ACC112 (cell line): ENCODE measurements around the gene BIN1.
A peak's percentile ranks its signal among the peaks of the same experiment; 100 is the strongest.

Source experiments
- H2AFZ ChIP-seq: fragments of 200-600 bp; sonication (generic); one replicate; pipeline ENCODE4 v1.6.0; 2017; ENCODE audit warnings: antibody characterized with exemption, low read length; ENCODE audit not compliant: unreplicated experiment
- H3K27ac ChIP-seq: fragments of 200-600 bp; sonication (generic); 2 replicates; pipeline ENCODE4 v1.5.1; 2014; ENCODE audit warnings: low read depth, mild to moderate bottlenecking, antibody characterized with exemption, low read length, moderate library complexity
- H3K27me3 ChIP-seq: fragments of 200-600 bp; sonication (generic); 2 replicates; pipeline ENCODE4 v1.6.1; 2014; ENCODE audit warnings: mild to moderate bottlenecking, antibody characterized with exemption, low read length, moderate library complexity, mixed read lengths; ENCODE audit not compliant: insufficient read depth
- H3K36me3 ChIP-seq: fragments of 200-600 bp; sonication (generic); 2 replicates; pipeline ENCODE4 v1.6.1; 2016; ENCODE audit warnings: mild to moderate bottlenecking, antibody characterized with exemption, low read length, moderate library complexity, mixed read lengths; ENCODE audit not compliant: insufficient read depth
- H3K4me1 ChIP-seq: fragments of 200-600 bp; sonication (generic); one replicate; pipeline ENCODE4 v1.6.1; 2016; ENCODE audit warnings: low read length, mixed read lengths; ENCODE audit not compliant: insufficient read depth, unreplicated experiment, control insufficient read depth
- H3K4me3 ChIP-seq: fragments of 200-600 bp; sonication (generic); 2 replicates; pipeline ENCODE4 v1.5.1; 2014; ENCODE audit warnings: mild to moderate bottlenecking, low read depth, low read length
- H3K79me2 ChIP-seq: fragments of 200-600 bp; sonication (generic); one replicate; pipeline ENCODE4 v1.6.0; 2016; ENCODE audit warnings: low read length; ENCODE audit not compliant: control insufficient read depth, unreplicated experiment, insufficient read depth

Gene BIN1

GRCh38 chr2:127096718-127097470, 10.1 kb downstream of the BIN1 start:
- Histone ChIP-seq H3K4me1 (peaks cover 52% of the 10 kb centered on the region), H3K36me3 (no peaks in the 10 kb centered on the region), H3K27ac (no peak overlapping the region), H3K79me2 (peaks cover 92% of the 10 kb centered on the region), H3K27me3 (no peaks in the 10 kb centered on the region), H2AFZ (no peak overlapping the region), H3K4me3 (no peak overlapping the region)

GRCh38 chr2:127096280-127096679, 10.7 kb downstream of the BIN1 start:
- peaks cover 89% of the 10 kb centered on the region for H3K79me2 ChIP-seq
- no peak overlapping the region for H3K27ac ChIP-seq
- no peaks in the 10 kb centered on the region for H3K36me3 ChIP-seq
- peaks cover 46% of the 10 kb centered on the region for H3K4me1 ChIP-seq
- H3K27me3 ChIP-seq: no peaks in the 10 kb centered on the region
- H3K4me3 ChIP-seq: no peak overlapping the region
- no peak overlapping the region for H2AFZ ChIP-seq

- no peak overlapping the region for H3K4me3 ChIP-seq
- peaks cover 89% of the 10 kb centered on the region for H3K79me2 ChIP-seq
Observed at GRCh38 chr2:127095784-127096183, 11.2 kb downstream of the BIN1 start.

DNA sequence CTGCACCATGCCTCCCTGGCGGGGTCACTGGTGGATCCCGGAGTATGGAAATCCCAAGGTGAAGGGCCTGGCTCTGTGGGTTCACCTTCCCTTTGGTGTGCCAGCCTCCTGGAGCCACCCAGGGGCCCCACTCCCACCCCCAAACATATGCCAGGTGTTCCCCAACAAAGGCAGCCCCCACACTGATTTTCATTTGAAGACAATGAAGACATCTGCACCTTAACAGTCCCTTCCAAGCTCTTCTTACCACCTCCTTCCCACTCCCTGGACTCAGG, 11.7 kb downstream of the BIN1 start:
- Histone ChIP-seq H3K27ac (peak overlapping the region; percentile 14; the same call in 1 of the 2 replicates), H3K79me2 (peaks cover 88% of the 10 kb centered on the region), H3K36me3 (no peaks in the 10 kb centered on the region), H3K27me3 (no peaks in the 10 kb centered on the region), H2AFZ (no peak overlapping the region), H3K4me3 (no peak overlapping the region), H3K4me1 (peaks cover 37% of the 10 kb centered on the region)

More at GRCh38 chr2:127095784-127096183, 11.2 kb downstream of the BIN1 start:
- H3K4me1 ChIP-seq: peaks cover 41% of the 10 kb centered on the region
- no peak overlapping the region for H3K27ac ChIP-seq
- H3K36me3 ChIP-seq: no peaks in the 10 kb centered on the region
- no peaks in the 10 kb centered on the region for H3K27me3 ChIP-seq
- H2AFZ ChIP-seq: no peak overlapping the region

DNA sequence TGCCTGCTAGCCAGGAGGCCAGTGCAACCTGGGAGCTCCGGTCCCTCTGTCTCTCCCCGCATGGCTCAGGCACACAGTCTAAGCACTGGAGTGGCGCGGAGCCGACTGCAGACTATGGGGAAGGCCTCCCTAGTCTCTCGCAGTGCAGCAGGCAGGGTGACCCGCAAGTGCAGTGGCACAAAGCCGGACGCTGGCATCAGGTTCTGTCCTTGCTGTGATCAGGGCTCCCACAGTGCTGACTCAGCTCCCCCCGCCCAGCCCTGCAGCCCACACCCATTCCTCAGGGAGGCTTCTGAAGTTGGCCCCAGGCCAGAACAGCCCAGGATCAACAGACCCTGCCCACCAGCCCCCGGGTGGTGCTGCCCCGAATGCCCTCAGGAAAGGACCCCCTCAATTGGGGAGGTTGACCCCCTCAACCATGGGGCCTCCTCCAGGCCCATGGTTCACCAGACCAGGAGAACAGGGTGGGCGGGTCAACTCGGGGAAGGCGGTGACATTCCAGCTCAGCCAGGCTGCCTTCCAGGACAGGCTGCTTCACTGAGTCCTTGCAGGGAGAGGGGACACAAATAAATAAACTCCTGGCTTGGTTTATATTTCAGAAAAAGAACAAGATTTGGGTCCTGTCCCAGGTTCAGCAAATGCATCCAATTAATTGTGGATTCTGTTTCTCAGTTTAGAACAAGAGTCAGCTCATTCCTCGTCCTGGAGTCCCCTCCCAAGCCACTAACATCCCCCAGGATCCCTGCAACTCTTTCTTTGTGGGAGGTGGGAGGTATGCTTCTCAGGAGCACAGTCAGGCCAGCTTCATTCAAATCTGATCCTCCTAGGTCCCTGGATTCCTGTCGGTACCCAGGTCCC, 12.2 kb downstream of the BIN1 start:
- no peaks in the 10 kb centered on the region for H3K36me3 ChIP-seq
- H3K79me2 ChIP-seq: peaks cover 86% of the 10 kb centered on the region
- no peak overlapping the region for H2AFZ ChIP-seq
- peak overlapping the region; percentile 14 for H3K27ac ChIP-seq
- no peaks in the 10 kb centered on the region for H3K27me3 ChIP-seq
- H3K4me3 ChIP-seq: no peak overlapping the region
- H3K4me1 ChIP-seq: peaks cover 37% of the 10 kb centered on the region

- H3K79me2 ChIP-seq: peaks cover 91% of the 10 kb centered on the region
- peaks cover 37% of the 10 kb centered on the region for H3K4me1 ChIP-seq
- no peaks in the 10 kb centered on the region for H3K27me3 ChIP-seq
- no peak overlapping the region for H3K4me3 ChIP-seq
- H3K27ac ChIP-seq: no peak overlapping the region
- H2AFZ ChIP-seq: no peak overlapping the region
- H3K36me3 ChIP-seq: no peaks in the 10 kb centered on the region
Observed at GRCh38 chr2:127093648-127094210, 13.2 kb downstream of the BIN1 start.

DNA sequence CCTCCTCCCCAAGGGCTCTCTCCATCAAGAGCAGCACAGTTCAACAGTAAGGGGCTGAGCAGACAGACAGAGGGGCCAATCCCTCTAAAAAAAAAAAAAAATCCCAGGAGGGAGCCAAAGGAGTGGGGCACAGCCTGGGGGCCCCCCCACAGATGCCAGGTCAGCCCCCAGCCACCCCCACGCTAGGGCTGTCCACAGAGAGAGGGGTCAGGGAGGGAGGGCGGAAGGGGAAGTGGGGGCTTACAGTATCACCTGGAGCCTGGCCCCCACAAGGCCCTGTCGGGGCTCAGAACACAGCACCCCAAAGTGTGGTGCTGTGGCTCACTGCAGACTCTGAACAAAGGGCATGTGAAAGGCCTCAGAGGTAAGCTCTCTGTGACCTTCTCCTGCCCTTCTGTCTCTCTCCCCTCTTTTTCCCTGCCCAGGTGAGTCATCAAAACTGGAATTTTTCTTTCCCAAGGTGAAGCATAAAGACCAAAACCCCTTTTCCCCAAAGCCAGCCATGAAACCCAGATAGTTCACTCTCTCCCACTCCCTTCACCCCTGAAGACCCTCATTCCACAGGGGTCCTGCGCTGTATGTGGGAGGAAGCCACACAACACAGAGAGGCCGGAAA, 13.9 kb downstream of the BIN1 start:
- no peaks in the 10 kb centered on the region for H3K27me3 ChIP-seq
- H3K79me2 ChIP-seq: peaks cover 90% of the 10 kb centered on the region
- H2AFZ ChIP-seq: no peak overlapping the region
- H3K27ac ChIP-seq: no peak overlapping the region
- no peaks in the 10 kb centered on the region for H3K36me3 ChIP-seq
- H3K4me3 ChIP-seq: no peak overlapping the region
- H3K4me1 ChIP-seq: peaks cover 38% of the 10 kb centered on the region

DNA sequence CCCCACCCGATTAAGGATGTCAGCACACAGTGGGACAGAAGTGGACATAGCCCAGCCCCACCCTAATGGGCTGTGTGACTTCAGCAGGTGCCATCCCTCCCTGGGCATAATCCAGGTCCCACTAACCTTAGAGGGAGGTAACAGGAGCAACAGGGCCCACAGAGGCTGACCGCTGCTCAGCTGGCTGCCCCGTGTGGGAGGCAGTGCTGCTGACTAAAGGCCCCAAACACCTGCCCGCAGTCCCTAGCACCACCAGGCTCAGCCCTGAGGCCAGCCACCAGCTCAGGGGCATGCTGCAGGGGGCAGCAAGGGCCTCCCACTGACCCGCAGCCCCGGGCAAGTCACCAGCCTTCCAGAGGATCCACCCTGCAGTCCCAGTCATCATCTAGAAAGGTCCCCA, 14.6 kb downstream of the BIN1 start:
- Histone ChIP-seq H3K79me2 (peaks cover 90% of the 10 kb centered on the region), H2AFZ (no peak overlapping the region), H3K4me1 (peaks cover 45% of the 10 kb centered on the region), H3K27ac (no peak overlapping the region), H3K36me3 (no peaks in the 10 kb centered on the region), H3K27me3 (no peaks in the 10 kb centered on the region), H3K4me3 (no peak overlapping the region)

- H2AFZ ChIP-seq: no peak overlapping the region
- H3K4me3 ChIP-seq: no peak overlapping the region
- H3K4me1 ChIP-seq: peaks cover 50% of the 10 kb centered on the region
- peaks cover 90% of the 10 kb centered on the region for H3K79me2 ChIP-seq
- H3K36me3 ChIP-seq: no peaks in the 10 kb centered on the region
- H3K27ac ChIP-seq: no peak overlapping the region
- H3K27me3 ChIP-seq: no peaks in the 10 kb centered on the region
Observed at GRCh38 chr2:127091886-127092285, 15.1 kb downstream of the BIN1 start.

DNA sequence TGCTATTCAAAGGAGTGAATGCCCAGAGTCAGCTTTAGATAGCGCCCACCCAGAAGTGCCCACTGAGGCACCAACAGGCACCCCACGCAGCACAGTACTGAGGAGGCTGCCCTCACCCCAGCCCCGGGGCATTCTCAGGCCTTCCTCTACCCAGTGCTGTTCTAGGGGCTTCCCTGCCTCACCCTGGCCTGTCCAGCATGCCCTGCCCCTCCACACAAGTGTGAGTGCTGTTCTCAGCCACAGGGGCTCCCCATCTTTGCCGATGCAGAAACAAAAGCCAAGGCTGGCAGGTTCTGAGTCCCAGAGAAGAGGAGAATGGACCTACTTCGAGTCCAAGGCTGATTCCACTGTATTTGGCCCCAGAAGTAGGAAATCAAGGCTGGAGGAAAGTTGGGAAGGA, 15.8 kb downstream of the BIN1 start:
- no peak overlapping the region for H3K27ac ChIP-seq
- peaks cover 90% of the 10 kb centered on the region for H3K79me2 ChIP-seq
- peaks cover 53% of the 10 kb centered on the region for H3K4me1 ChIP-seq
- H3K36me3 ChIP-seq: no peaks in the 10 kb centered on the region
- H3K27me3 ChIP-seq: no peaks in the 10 kb centered on the region
- no peak overlapping the region for H3K4me3 ChIP-seq
- H2AFZ ChIP-seq: no peak overlapping the region
